SU-DHL-6 (cell line): Measurements from ENCODE around the gene CIBAR2.

Experiments
- EZH2phosphoT487 ChIP-seq: fragments of 200-600 bp; sonication (generic), shearing (Covaris generic); conservative IDR thresholded peaks from 2 replicates; pipeline ENCODE4 v1.6.1; 2018; ENCODE audit warnings: mild to moderate bottlenecking, antibody characterized with exemption, low read length, moderate library complexity, mixed read lengths
- TF ChIP-seq, protein P1 (sequence below): fragments of 200-600 bp; sonication (generic); IDR thresholded peaks from one replicate; pipeline ENCODE4 v1.5.1; 2017; ENCODE audit warnings: antibody characterized with exemption, mild to moderate bottlenecking, low read length, moderate library complexity; ENCODE audit not compliant: insufficient read depth, poor library complexity, severe bottlenecking

DNA sequence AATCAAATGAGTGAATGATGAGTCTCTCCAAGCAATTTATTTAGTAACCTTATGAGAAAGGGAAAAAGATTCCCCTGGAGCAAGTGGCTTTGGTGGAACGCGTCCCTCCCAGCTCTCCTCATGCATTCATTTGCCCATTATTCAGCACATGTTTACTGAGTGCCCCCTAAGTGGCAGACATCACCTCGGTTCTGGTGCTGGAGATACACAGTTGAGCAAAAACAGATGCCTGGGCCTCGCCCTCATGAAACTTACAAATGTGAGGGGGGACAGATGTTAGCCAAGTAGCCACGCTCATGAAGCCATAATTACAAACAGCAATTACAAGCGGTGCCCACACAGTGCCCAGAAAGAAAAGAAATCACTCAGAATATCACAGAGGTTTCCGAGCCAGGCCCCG lies 45.1 kb upstream of the CIBAR2 start:
- TF ChIP-seq, protein P1, sequence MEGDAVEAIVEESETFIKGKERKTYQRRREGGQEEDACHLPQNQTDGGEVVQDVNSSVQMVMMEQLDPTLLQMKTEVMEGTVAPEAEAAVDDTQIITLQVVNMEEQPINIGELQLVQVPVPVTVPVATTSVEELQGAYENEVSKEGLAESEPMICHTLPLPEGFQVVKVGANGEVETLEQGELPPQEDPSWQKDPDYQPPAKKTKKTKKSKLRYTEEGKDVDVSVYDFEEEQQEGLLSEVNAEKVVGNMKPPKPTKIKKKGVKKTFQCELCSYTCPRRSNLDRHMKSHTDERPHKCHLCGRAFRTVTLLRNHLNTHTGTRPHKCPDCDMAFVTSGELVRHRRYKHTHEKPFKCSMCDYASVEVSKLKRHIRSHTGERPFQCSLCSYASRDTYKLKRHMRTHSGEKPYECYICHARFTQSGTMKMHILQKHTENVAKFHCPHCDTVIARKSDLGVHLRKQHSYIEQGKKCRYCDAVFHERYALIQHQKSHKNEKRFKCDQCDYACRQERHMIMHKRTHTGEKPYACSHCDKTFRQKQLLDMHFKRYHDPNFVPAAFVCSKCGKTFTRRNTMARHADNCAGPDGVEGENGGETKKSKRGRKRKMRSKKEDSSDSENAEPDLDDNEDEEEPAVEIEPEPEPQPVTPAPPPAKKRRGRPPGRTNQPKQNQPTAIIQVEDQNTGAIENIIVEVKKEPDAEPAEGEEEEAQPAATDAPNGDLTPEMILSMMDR = no peak
- TF ChIP-seq EZH2phosphoT487 = no peak
